Measurements from ENCODE around the gene AP3B1. TPM values are rescaled to one million over a fixed set of nuclear protein-coding genes. Genes with fewer than 3 reads are reported as not detected.

The AP3B1 gene
- total RNA-seq, 2 experiments from 2014 or later, result 32.5 to 39.5 TPM

- Histone ChIP-seq H3K4me2 (ENCODE audit: low read length) (no peak overlapping the region), H3K4me3 (ENCODE audit: low read depth, low read length, poor library complexity, severe bottlenecking) (no peak overlapping the region), H3K27ac (ENCODE audit: low read depth, low read length, poor library complexity, severe bottlenecking) (no peak overlapping the region), H4K20me1 (ENCODE audit: insufficient read depth, low read length) (peaks cover 3% of the 10 kb centered on the region; the same call in 1 of the 2 replicates), H3K9me3 (ENCODE audit: low read length) (no peaks in the 10 kb centered on the region), H3K4me1 (ENCODE audit: insufficient read depth, low read length, poor library complexity, severe bottlenecking) (peaks cover 19% of the 10 kb centered on the region), H3K36me3 (ENCODE audit: insufficient read depth, low read length) (no peaks in the 10 kb centered on the region; the same call in 1 of the 2 replicates), H3K79me2 (ENCODE audit: insufficient read depth, low read depth, low read length) (peaks cover 69% of the 10 kb centered on the region), H2AFZ (ENCODE audit: low read length) (no peak overlapping the region), H3K9me2 (ENCODE audit: insufficient read depth, low read length) (no peaks in the 10 kb centered on the region)
- TF ChIP-seq CTCF (conservative IDR thresholded peaks at IDR 0.05; ENCODE audit: low read length) (no peak), EZH2phosphoT487 (IDR thresholded peaks at IDR 0.05; ENCODE audit: borderline replicate concordance, low read depth, low read length) (no peak)
- DNase-seq (ENCODE audit: low spot score), result no peak
- ChIA-PET POLR2A (interaction anchor here (0.7 to 1.0 kb wide), 3 partner anchors 11 to 513 kb away, joined by 3 read pairs; no protein-coding TSS in a partner anchor), CTCF (ENCODE audit: unreplicated experiment) (no interaction called here)
- intact Hi-C loops (cut with micrococcal nuclease; ENCODE audit: unreplicated experiment), result no loop called here
- BruUV-seq (replicated peaks), result no TSS peak
These were observed 6.7 kb downstream of the AP3B1 start for GRCh38 chr5:78287833-78288232.

- H3K79me2 ChIP-seq (ENCODE audit: insufficient read depth, low read depth, low read length), result peaks cover 66% of the 10 kb centered on the region
- peaks cover 3% of the 10 kb centered on the region; the same call in 1 of the 2 replicates for H4K20me1 ChIP-seq (ENCODE audit: insufficient read depth, low read length)
- H3K36me3 ChIP-seq (ENCODE audit: insufficient read depth, low read length), result no peaks in the 10 kb centered on the region; the same call in 1 of the 2 replicates
- H3K4me1 ChIP-seq (ENCODE audit: insufficient read depth, low read length, poor library complexity, severe bottlenecking), result peaks cover 12% of the 10 kb centered on the region
- no peak overlapping the region for H3K4me3 ChIP-seq (ENCODE audit: low read depth, low read length, poor library complexity, severe bottlenecking)
- BruUV-seq (replicated peaks), result no TSS peak
- no peak for DNase-seq (ENCODE audit: low spot score)
- no peak for TF ChIP-seq EZH2phosphoT487 (IDR thresholded peaks at IDR 0.05; ENCODE audit: borderline replicate concordance, low read depth, low read length)
- TF ChIP-seq CTCF (conservative IDR thresholded peaks at IDR 0.05; ENCODE audit: low read length), result no peak
- H3K27ac ChIP-seq (ENCODE audit: low read depth, low read length, poor library complexity, severe bottlenecking), result no peak overlapping the region
- H3K4me2 ChIP-seq (ENCODE audit: low read length), result no peak overlapping the region
- H2AFZ ChIP-seq (ENCODE audit: low read length), result no peak overlapping the region
- ChIA-PET CTCF (ENCODE audit: unreplicated experiment) (no interaction called here), POLR2A (interaction anchor here (1.0 to 1.4 kb wide), 2 partner anchors 10 to 69 kb away, joined by 3 read pairs; no protein-coding TSS in a partner anchor)
- intact Hi-C loops (cut with micrococcal nuclease; ENCODE audit: unreplicated experiment), result no loop called here
- no peaks in the 10 kb centered on the region for H3K9me2 ChIP-seq (ENCODE audit: insufficient read depth, low read length)
- no peaks in the 10 kb centered on the region for H3K9me3 ChIP-seq (ENCODE audit: low read length)
These were observed 7.3 kb downstream of the AP3B1 start for GRCh38 chr5:78287169-78287568.

- no TSS peak for BruUV-seq (replicated peaks)
- Histone ChIP-seq H3K27ac (ENCODE audit: low read depth, low read length, poor library complexity, severe bottlenecking) (no peak overlapping the region), H3K36me3 (ENCODE audit: insufficient read depth, low read length) (no peaks in the 10 kb centered on the region; the same call in 1 of the 2 replicates), H3K4me2 (ENCODE audit: low read length) (no peak overlapping the region), H3K9me3 (ENCODE audit: low read length) (no peaks in the 10 kb centered on the region), H3K9me2 (ENCODE audit: insufficient read depth, low read length) (no peaks in the 10 kb centered on the region), H3K4me1 (ENCODE audit: insufficient read depth, low read length, poor library complexity, severe bottlenecking) (peaks cover 4% of the 10 kb centered on the region), H4K20me1 (ENCODE audit: insufficient read depth, low read length) (peaks cover 3% of the 10 kb centered on the region; the same call in 1 of the 2 replicates), H3K79me2 (ENCODE audit: insufficient read depth, low read depth, low read length) (peaks cover 66% of the 10 kb centered on the region), H2AFZ (ENCODE audit: low read length) (no peak overlapping the region), H3K4me3 (ENCODE audit: low read depth, low read length, poor library complexity, severe bottlenecking) (no peak overlapping the region)
- ChIA-PET POLR2A (interaction anchor here (0.6 to 1.4 kb wide), 2 partner anchors 9 to 68 kb away, joined by 3 to 4 read pairs; no protein-coding TSS in a partner anchor), CTCF (ENCODE audit: unreplicated experiment) (no interaction called here)
- no peak for DNase-seq (ENCODE audit: low spot score)
- TF ChIP-seq CTCF (conservative IDR thresholded peaks at IDR 0.05; ENCODE audit: low read length) (no peak), EZH2phosphoT487 (IDR thresholded peaks at IDR 0.05; ENCODE audit: borderline replicate concordance, low read depth, low read length) (no peak)
- intact Hi-C loops (cut with micrococcal nuclease; ENCODE audit: unreplicated experiment), result no loop called here
These were observed 8.2 kb downstream of the AP3B1 start for GRCh38 chr5:78286290-78286689.

Measured in OCI-LY7 (cell line).